HG03565 (cell line): ENCODE data around the gene TSSK2.

Source experiments
- ATAC-seq: cut with Tn5 transposase; IDR thresholded peaks from one replicate; pipeline ENCODE4 v1.9.1; 2021; ENCODE audit warnings: mild to moderate bottlenecking, moderate library complexity; ENCODE audit not compliant: unreplicated experiment

TSSK2 gene

GRCh38 chr22:19122752-19123492, 8.2 kb upstream of the TSSK2 start:
- no peak for ATAC-seq

GRCh38 chr22:19123936-19124335, 7.2 kb upstream of the TSSK2 start:
- no peak for ATAC-seq

- no peak for ATAC-seq
Measured at GRCh38 chr22:19124377-19124776, 6.7 kb upstream of the TSSK2 start.

- no peak for ATAC-seq
Measured at GRCh38 chr22:19125011-19125410, 6.1 kb upstream of the TSSK2 start.

GRCh38 chr22:19125474-19126308, 5.4 kb upstream of the TSSK2 start:
- no peak for ATAC-seq

- no peak for ATAC-seq
Measured at GRCh38 chr22:19126309-19127273, 4.5 kb upstream of the TSSK2 start.

GRCh38 chr22:19127329-19128008, 3.6 kb upstream of the TSSK2 start:
- ATAC-seq: no peak

GRCh38 chr22:19128009-19128401, 3.1 kb upstream of the TSSK2 start:
- ATAC-seq: no peak

GRCh38 chr22:19128946-19129727, 2.0 kb upstream of the TSSK2 start:
- no peak for ATAC-seq

DNA sequence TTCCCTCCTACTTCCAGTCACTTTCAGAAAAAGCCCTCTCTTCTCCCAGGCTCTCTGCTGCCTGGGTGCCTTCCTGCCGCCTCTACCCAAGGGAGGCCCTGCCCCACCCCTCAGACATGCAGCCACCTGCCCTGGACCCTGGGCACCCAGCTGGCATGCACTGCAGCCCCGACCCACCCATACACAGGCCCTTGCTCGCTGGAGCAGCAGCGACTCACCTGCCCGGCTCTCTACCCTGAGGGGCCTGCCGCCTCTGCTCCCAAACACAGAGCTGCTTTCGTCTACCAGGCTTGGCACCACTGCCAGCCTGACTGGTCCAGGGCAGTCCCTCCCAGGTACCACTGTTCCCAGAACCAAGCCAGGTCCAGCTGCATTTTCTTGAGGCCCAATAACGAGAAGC, 1.2 kb upstream of the TSSK2 start:
- no peak for ATAC-seq

DNA sequence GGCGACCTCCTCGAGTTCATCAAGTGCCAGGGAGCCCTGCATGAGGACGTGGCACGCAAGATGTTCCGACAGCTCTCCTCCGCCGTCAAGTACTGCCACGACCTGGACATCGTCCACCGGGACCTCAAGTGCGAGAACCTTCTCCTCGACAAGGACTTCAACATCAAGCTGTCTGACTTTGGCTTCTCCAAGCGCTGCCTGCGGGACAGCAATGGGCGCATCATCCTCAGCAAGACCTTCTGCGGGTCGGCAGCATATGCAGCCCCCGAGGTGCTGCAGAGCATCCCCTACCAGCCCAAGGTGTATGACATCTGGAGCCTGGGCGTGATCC, 542 bp downstream of the TSSK2 start:
- ATAC-seq: no peak

DNA sequence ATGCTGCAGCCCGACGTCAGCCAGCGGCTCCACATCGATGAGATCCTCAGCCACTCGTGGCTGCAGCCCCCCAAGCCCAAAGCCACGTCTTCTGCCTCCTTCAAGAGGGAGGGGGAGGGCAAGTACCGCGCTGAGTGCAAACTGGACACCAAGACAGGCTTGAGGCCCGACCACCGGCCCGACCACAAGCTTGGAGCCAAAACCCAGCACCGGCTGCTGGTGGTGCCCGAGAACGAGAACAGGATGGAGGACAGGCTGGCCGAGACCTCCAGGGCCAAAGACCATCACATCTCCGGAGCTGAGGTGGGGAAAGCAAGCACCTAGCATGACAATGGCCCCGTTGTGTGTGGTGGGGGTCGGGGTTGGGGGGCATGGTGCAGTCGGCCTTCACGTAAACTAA, 1.0 kb downstream of the TSSK2 start:
- ATAC-seq: no peak

DNA sequence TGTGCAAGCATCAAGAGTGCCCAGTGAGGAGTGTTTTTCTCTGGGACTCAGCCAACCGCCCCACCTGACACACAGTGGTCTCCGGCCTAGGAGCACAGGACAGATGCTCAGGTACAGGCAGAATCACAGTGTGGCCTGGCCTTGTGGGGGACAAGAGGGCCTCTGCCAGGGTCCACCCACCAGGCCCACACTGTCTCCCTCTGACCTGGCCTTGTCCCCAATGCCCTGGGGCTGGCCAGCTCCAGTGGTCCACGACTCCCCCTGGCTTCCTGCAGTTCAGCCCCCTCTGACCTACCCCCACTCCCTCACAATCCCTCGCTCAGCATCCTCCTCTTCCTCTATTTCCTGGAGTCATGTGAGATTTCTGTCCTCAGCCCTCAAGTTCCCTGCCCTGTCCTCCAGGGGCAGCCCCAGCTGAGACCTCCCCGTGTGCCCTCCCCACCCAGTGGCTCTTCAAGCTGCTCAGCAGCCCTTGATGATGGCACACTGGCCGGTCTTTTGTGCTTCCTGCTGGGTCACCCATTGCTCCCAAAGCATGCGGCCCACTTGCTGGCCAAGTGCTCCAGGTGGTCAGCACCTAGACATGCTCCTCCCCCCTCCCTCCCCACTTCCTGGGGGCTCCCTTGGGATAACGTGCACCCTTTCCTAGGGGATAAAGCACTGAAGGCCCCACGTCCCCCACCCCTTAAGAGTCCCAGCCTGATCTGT, 1.7 kb downstream of the TSSK2 start:
- ATAC-seq: no peak

- ATAC-seq: no peak
Measured at GRCh38 chr22:19133561-19133960, 2.5 kb downstream of the TSSK2 start.

- no peak for ATAC-seq
Measured at GRCh38 chr22:19134176-19134831, 3.2 kb downstream of the TSSK2 start.

- ATAC-seq: no peak
Measured at GRCh38 chr22:19134874-19135273, 3.8 kb downstream of the TSSK2 start.

GRCh38 chr22:19136915-19137314, 5.8 kb downstream of the TSSK2 start:
- ATAC-seq: no peak

- no peak for ATAC-seq
Measured at GRCh38 chr22:19137384-19138216, 6.5 kb downstream of the TSSK2 start.
